Suprapubic skin (tissue), 4 donors: ENCODE results near the gene SH3TC1. TPM values are rescaled to one million over a fixed set of nuclear protein-coding genes. Genes with fewer than 3 reads are reported as not detected.

Experiments
- DNase-seq, 2 donors: peaks; one replicate each; pipeline ENCODE4 v3.0.0-alpha.2; 2019; ENCODE audit warnings: low spot score in 2 of 2
- H3K27ac ChIP-seq: fragments of 200-600 bp; sonication (generic); one replicate; pipeline ENCODE4 v1.5.1; 2019
- H3K27me3 ChIP-seq: fragments of 200-600 bp; sonication (generic); one replicate; pipeline ENCODE4 v1.5.1; 2019
- H3K36me3 ChIP-seq: fragments of 200-600 bp; sonication (generic); one replicate; pipeline ENCODE4 v1.5.1; 2019
- H3K4me1 ChIP-seq: fragments of 200-600 bp; sonication (generic); one replicate; pipeline ENCODE4 v1.5.1; 2019
- H3K4me3 ChIP-seq: fragments of 200-600 bp; sonication (generic); one replicate; pipeline ENCODE4 v1.5.1; 2019; ENCODE audit warnings: mild to moderate bottlenecking
- H3K9me3 ChIP-seq: fragments of 200-600 bp; sonication (generic); one replicate; pipeline ENCODE4 v1.5.1; 2019
- EP300 ChIP-seq: sonication (generic); formaldehyde crosslinking; IDR thresholded peaks from one replicate; pipeline ENCODE4 v1.6.1; 2017; ENCODE audit warnings: antibody characterized with exemption
- POLR2A ChIP-seq, 2 donors: fragments of 450-650 bp; IDR thresholded peaks; one replicate each; pipeline ENCODE4 v1.6.1; 2017; ENCODE audit warnings: antibody characterized with exemption in 2 of 2, mild to moderate bottlenecking in 2 of 2, moderate library complexity in 2 of 2
- POLR2AphosphoS5 ChIP-seq, 3 donors: sonication (generic); formaldehyde crosslinking; IDR thresholded peaks; one replicate each; pipeline ENCODE4 v1.6.1; 2017; ENCODE audit warnings: antibody characterized with exemption in 3 of 3
- WGBS: methylation state at CpG from one replicate; pipeline ENCODE4 v1.1.5; 2018; 5-methylcytosine and 5-hydroxymethylcytosine counted together
- total RNA-seq, 4 donors: library from RNA; depleted of rRNA; stranded (reverse); fragments of >200 nt; gene quantifications; one replicate each; pipeline ENCODE4 v1.1.0, GENCODE V29; 2016
- TF ChIP-seq, protein P1 (sequence below), 2 donors: fragments of 200-600 bp in 1 of 2; fragments of 450-650 bp in 1 of 2; sonication (generic) in 1 of 2; IDR thresholded peaks; one replicate each; pipeline ENCODE4 v1.5.1; 2016 to 2019; ENCODE audit warnings: antibody characterized with exemption in 2 of 2, mild to moderate bottlenecking in 1 of 2, moderate library complexity in 1 of 2

Gene SH3TC1
- total RNA-seq, 4 donors from 2014 or later = 6.3 to 15.1 (median 9.9) TPM

- DNase-seq = no peak
- peaks cover 16% of the 10 kb centered on the region for H3K36me3 ChIP-seq
- H3K4me1 ChIP-seq = peaks cover 17% of the 10 kb centered on the region
- no peak overlapping the region for H3K4me3 ChIP-seq
- no peaks in the 10 kb centered on the region for H3K27me3 ChIP-seq
- no peaks in the 10 kb centered on the region for H3K9me3 ChIP-seq
- 91% methylated on average over 5 of the region's 13 CpGs for WGBS
- no peak for TF ChIP-seq POLR2A (IDR thresholded peaks at IDR 0.05)
- no peak for TF ChIP-seq POLR2AphosphoS5 (IDR thresholded peaks at IDR 0.05)
- TF ChIP-seq EP300 = no peak
- TF ChIP-seq, protein P1, sequence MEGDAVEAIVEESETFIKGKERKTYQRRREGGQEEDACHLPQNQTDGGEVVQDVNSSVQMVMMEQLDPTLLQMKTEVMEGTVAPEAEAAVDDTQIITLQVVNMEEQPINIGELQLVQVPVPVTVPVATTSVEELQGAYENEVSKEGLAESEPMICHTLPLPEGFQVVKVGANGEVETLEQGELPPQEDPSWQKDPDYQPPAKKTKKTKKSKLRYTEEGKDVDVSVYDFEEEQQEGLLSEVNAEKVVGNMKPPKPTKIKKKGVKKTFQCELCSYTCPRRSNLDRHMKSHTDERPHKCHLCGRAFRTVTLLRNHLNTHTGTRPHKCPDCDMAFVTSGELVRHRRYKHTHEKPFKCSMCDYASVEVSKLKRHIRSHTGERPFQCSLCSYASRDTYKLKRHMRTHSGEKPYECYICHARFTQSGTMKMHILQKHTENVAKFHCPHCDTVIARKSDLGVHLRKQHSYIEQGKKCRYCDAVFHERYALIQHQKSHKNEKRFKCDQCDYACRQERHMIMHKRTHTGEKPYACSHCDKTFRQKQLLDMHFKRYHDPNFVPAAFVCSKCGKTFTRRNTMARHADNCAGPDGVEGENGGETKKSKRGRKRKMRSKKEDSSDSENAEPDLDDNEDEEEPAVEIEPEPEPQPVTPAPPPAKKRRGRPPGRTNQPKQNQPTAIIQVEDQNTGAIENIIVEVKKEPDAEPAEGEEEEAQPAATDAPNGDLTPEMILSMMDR (IDR thresholded peaks at IDR 0.05) = no peak
- no peak overlapping the region for H3K27ac ChIP-seq
These were observed 40.1 kb downstream of the SH3TC1 start for GRCh38 chr4:8239226-8239625.

DNA sequence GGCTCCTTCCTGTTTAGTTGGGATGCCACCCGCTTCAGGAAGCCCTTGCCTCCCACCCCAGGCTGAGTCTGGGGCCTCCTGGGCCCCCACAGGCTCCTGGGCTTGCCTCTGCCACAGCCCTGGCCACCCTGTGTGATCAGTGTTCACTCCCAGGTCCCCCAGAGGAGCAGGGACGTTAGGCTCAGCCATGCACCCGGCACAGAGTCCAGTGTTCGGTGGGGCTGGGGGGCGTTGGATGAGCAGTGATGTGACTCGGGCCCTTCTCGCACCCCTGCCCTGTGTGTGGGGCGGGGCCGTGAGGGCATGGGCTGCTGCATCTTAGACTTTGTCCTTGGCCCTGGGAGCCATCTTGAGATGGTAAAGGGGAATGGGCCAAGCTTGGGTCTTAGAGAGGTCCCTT is 40.6 kb downstream of the SH3TC1 start:
- Histone ChIP-seq H3K4me1 (peaks cover 17% of the 10 kb centered on the region), H3K36me3 (peaks cover 14% of the 10 kb centered on the region), H3K27me3 (no peaks in the 10 kb centered on the region), H3K27ac (no peak overlapping the region), H3K9me3 (no peaks in the 10 kb centered on the region), H3K4me3 (no peak overlapping the region)
- 97% methylated on average over 6 of the region's 9 CpGs for WGBS
- TF ChIP-seq POLR2AphosphoS5 (IDR thresholded peaks at IDR 0.05) (no peak), POLR2A (IDR thresholded peaks at IDR 0.05) (no peak), EP300 (no peak)
- TF ChIP-seq, protein P1 (IDR thresholded peaks at IDR 0.05) = no peak
- DNase-seq = no peak

GRCh38 chr4:8240211-8241041 is 41.3 kb downstream of the SH3TC1 start:
- DNase-seq = no peak
- H3K36me3 ChIP-seq = peaks cover 14% of the 10 kb centered on the region

DNA sequence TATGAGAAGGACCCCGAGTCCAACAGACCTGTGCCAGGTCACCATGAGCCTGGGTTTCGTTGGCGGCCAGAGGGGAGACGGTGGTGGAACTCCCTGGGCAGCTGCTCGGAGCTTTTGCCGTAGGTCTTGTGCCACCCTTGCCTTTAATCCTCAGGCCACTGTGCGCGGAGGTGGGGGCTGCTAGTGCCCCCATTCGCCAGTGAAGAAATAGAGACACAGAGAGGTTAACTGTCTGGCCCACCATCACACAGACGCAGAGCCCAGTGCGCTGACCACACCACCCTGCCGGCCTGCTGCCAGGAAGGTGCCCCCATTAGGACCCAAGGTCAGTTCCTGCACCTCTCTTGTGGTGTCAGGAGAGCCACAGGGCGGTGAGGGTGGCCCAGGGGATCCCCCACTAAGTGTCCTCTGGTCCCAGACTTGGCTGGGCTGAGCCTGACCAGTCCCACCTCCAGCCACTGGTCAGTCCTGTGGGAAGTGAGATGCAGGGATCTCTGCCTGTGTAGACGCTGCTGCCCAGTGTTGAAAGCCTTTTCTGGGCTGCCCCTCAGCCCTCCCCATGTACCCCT is 42.2 kb downstream of the SH3TC1 start:
- TF ChIP-seq POLR2AphosphoS5 (IDR thresholded peaks at IDR 0.05) = no peak
- no peak for TF ChIP-seq POLR2A (IDR thresholded peaks at IDR 0.05)
- TF ChIP-seq EP300 = no peak
- TF ChIP-seq, protein P1 (IDR thresholded peaks at IDR 0.05) = no peak
- Histone ChIP-seq H3K9me3 (no peaks in the 10 kb centered on the region), H3K36me3 (peaks cover 11% of the 10 kb centered on the region), H3K27me3 (no peaks in the 10 kb centered on the region), H3K27ac (no peak overlapping the region), H3K4me1 (peaks cover 17% of the 10 kb centered on the region), H3K4me3 (no peak overlapping the region)
- DNase-seq = no peak
- WGBS = 91% methylated on average over 10 of the region's 14 CpGs

More at GRCh38 chr4:8240211-8241041, 41.3 kb downstream of the SH3TC1 start:
- no peak overlapping the region for H3K27ac ChIP-seq
- 85% methylated on average over 12 of the region's 26 CpGs for WGBS
- no peaks in the 10 kb centered on the region for H3K27me3 ChIP-seq
- H3K9me3 ChIP-seq = no peaks in the 10 kb centered on the region
- no peak overlapping the region for H3K4me3 ChIP-seq
- TF ChIP-seq POLR2AphosphoS5 (IDR thresholded peaks at IDR 0.05) = no peak
- no peak for TF ChIP-seq POLR2A (IDR thresholded peaks at IDR 0.05)
- TF ChIP-seq EP300 = no peak
- TF ChIP-seq, protein P1 (IDR thresholded peaks at IDR 0.05) = no peak
- H3K4me1 ChIP-seq = peaks cover 17% of the 10 kb centered on the region

DNA sequence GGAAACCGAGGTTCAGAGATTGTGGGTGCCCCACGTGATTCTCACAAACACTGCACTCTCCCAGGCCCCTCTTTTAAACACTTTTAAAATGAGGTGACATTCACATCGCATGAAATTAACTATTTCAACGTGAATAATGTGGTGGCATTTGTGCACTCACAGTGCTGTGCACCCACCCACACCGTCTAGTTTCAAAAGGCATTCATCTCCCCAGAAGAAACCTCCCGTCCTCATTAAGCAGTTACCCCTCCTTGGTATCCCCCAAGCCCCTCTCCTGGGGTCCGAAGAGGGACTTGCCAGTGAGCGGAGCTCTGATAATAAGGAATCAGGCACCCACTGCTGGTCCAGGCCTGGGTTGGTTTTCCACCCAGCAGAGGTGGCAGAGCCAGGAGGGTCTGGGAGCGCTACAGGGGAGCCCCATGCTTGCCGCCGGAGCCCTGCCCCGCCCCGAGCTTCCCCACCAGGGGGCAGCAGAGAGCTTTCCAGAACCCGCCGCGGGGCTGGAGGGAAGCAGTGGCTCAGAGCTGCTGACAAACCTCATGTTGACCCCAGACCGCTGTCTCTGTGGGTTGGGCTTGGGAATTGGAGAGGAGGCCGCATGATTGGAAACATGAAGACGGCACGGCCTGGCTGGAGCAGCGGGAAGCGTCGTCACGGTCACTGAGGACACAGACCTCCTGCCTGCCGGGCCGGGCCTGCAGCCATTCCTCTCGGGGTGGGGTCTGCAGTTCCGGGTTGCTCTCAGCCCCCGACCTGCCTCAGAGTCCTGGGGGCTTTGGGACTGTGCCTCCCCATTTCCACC is 43.0 kb downstream of the SH3TC1 start:
- peak overlapping the region; percentile 46 for H3K27ac ChIP-seq
- no peak overlapping the region for H3K4me3 ChIP-seq
- H3K27me3 ChIP-seq = no peaks in the 10 kb centered on the region
- peak in 1 of 3 donors; percentile 36 for TF ChIP-seq POLR2AphosphoS5 (IDR thresholded peaks at IDR 0.05)
- no peak for TF ChIP-seq EP300
- TF ChIP-seq, protein P1 (IDR thresholded peaks at IDR 0.05) = peak; percentile 94 to 97
- TF ChIP-seq POLR2A (IDR thresholded peaks at IDR 0.05) = no peak
- DNase-seq = peak; percentile 93 to 94
- peaks cover 11% of the 10 kb centered on the region for H3K36me3 ChIP-seq
- H3K4me1 ChIP-seq = peaks cover 25% of the 10 kb centered on the region
- WGBS = 67% methylated on average over 8 of the region's 29 CpGs
- no peaks in the 10 kb centered on the region for H3K9me3 ChIP-seq
